Measurements from ENCODE around the gene TTC27. TPM values are rescaled to one million over a fixed set of nuclear protein-coding genes. Genes with fewer than 3 reads are reported as not detected.
"Not testable (repeated sequence)": the region's sequence is repeated elsewhere in the genome, so short reads cannot be mapped to it uniquely, and the experiment has no call there.

Gene TTC27
- total RNA-seq, 1 donor from 2014 or later: 29.0 TPM

DNA sequence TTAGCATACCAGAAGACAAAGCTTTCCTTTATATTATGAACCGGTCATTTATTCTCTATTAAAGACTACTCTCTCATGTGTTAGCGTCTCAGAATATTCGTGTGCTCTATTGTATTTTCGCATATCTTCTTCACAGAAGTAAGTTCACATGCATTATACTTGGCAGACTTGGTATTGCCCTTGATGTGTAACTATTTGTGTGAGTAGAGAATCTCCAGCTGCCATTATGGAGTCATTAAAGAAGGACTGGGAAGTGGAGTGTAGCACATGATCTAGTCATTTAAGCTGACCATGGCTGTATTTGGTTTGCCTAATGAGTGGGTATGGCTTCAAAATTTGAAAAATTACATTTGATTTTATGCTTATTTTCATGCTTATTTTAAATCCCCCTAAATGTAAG is 92.9 kb downstream of the TTC27 start:
- no peak for DNase-seq

DNA sequence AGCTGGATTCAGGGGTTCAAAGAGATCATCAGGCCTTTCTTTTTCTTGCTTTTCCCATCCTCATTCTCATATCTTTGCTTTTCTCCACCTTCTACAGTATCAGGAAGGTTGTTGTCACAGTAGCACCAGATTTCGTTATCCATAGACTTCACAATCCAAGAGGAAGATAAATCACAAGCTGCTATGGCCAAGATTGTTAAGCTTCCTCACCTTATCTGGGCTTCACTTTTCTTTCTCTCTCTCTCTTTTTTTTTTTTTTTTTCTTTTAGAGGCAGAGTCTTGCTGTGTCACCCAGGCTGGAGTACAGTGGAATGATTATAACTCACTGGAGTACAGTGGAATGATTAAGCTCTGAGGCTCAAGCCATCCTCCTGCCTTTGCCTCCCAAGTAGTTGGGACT is 93.5 kb downstream of the TTC27 start:
- DNase-seq: no peak

DNA sequence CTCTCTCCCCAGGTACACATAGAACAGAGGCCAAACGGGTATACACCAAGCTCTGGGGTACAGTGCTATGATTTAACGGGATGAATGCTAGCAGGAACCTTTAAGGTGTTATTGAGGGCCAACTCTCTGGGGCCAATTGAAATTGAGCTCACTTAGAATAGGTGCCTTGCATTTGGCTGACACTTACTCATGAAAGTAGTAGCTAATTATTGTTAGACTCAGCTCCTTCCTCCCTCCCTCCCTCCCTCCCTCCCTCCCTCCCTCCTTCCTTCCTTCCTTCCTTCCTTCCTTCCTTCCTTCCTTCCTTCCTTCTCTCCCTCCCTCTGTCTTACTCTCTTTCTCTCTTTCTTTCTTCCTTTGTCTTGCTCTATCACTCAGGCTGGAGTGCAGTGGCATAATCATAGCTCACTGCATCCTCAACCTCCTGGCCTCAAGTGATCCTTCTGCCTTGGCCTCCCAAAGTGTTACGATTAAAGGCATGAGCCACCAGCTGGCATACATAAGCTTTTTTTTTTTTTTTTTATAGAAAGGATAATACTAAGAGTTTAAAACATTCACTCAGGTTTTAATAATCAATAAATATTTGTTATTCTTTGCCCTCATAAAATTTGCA is 95.7 kb downstream of the TTC27 start:
- DNase-seq: no peak

DNA sequence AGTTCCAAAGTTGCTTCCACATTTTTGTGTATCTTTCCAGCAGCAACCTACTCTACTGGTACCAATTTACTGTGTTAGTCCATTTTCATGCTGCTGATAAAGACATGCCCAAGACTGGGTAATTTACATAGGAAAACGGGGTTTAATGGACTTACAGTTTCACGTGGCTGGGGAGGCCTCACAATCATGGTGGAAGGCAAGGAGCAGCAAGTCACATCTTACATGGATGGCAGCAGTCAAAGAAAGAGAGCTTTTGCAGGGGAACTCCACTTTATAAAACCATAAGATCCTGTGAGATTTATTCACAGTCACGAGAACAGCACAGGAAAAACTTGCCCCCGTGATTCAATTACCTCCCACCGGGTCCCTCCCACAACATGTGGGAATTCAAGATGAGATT is 98.8 kb downstream of the TTC27 start:
- DNase-seq: not testable (repeated sequence)

DNA sequence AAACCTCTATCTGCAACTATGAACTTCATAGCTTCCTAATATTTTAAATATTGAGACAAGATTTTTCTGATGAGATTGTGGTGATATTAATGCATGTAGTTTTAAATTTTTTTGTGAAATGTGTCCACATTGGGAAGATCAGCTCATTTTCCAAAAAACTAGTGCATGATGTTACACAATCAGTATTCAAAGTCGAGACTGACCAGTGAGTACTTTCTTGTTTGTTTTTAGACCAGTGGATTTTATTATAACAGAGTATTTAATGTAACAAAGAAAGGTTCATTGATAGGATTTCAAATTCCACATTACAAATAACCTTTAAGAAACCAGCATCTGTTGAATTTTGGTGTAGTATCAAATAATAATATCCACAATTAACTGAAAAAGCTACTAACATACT is 99.3 kb downstream of the TTC27 start:
- no peak for DNase-seq

DNA sequence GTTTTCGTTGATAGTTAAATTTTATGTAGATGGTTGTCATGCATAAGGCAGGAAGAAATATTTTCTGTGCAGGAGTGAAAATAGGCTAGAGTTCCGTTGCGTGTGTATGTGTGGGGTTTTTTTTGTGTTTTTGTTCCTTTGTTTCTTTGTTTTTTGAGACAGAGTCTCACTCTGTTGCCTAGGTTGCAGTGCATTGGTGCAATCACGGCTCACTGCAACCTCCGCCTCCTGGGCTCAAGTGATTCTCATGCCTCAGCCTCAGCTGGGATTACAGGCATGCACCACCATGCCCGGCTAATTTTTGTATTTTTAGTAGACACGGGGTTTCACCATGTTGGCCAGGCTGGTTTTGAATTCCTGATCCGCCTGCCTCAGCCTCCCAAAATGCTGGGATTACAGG is 103.1 kb downstream of the TTC27 start:
- DNase-seq: not testable (repeated sequence)

DNA sequence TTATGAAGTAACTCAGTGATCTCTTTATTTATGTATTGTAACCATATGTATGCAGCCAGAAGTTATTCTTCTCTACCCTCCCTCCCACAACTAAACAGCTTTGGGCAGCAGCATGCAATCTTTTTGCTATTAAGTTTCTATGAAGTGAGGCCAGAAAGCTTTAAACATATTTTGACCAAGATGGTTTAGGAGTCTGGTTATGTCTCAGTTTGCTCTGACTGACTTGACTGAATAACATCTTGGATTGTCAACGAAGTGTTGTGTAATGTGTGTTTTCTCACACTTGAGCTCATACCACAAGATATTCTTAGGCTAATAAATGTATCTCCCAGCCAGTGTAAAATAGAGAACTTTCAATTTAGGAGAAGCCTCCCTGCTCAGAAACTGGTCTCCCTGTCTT is 104.3 kb downstream of the TTC27 start:
- DNase-seq: no peak

DNA sequence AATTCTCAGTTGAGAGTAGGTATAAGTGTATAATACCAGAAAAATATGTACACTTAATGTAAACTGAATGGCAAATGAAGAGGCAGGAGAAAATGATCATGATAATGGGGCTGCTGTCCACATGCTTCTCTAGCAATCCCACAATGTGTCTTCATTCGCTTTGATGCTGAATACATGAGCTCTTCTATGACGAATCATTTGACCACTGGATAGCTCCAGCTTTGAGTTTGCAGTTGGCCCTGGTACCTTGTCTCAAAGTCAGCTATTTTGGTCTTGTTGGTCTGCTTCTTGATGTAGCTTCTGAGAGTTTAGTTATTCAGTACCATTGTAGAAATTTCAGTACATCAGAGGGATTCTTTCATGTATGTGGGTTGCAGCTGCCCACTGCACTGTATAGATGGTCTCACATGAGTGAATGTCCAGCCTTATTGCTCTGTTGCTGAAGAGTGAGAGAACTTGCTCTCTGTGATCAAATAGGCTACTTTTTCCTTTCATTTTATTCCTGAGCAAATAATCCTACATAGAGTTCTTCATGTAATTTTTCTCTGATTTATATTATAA is 105.1 kb downstream of the TTC27 start:
- DNase-seq: no peak

DNA sequence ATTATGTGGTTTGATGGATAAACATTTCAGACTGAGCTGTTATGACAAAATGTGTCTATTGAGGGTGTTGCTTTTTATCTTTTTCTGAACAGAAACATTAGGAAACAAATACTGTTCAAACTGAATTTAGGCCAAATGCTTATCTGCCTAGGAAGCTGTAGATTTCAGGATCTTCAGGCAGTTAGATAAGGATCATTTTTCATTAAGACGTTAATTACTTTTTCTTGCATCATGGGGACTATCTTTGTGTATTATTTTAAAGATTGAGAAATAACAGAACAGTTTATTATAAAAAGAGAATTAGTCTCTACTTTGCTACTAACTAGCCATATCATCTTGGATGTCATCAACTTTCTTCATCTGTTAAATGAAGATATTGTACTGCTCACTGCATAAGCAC is 107.5 kb downstream of the TTC27 start:
- DNase-seq: no peak

DNA sequence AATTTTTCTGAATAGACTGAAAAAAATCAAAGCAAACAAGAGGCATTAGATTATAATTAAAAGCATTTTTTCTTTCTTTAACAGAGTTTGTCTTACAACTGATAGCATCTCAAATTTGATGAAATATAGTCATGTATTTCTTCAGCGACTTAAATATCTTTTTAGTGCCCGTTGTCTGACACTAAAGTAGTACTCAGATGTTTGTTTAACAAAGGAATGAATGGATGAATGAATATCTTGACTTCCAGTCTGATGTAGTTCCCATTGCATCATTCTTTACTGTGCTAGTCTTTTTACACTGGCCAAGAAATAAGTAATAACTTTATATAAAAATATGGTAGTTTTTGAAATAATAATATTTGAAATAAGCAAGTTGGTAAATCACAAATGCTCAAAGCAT is 111.1 kb downstream of the TTC27 start:
- no peak for DNase-seq

DNA sequence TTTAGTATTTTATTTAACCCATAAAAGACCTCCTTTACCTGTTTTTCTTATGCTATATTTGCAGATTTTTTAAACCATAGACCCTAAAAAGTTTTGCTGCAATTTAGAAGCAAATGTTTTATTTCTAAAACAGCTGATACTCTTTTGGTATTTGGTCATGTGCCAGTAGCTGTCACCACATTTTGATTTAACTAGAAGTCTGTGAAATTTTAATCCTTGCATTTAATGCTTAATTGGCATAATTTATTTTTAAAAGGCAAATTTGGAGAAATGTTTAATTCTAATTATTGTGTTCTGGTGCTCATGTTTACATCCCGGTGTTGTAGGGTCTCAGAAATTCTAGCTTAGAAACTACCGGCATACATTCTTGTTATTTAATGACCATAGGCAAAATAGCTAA is 111.8 kb downstream of the TTC27 start:
- DNase-seq: no peak

DNA sequence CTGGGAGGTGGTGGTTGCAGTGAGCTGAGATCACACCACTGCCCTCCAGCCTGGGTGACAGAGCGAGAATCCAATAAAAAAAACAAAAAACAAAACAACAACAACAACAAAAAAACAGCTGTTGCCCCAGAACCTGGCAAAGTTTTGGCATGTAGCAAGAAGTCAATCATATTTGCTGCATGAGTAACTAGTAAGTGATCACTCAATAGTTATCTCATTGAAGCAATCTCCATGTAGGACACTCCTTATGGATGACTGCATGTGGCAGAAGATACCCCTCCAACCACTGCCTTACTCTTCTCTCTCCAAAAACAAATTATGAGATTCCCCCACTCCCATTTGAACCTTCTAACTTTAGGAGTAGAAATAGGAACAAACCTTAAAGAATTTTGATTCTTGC is 113.7 kb downstream of the TTC27 start:
- DNase-seq: no peak

DNA sequence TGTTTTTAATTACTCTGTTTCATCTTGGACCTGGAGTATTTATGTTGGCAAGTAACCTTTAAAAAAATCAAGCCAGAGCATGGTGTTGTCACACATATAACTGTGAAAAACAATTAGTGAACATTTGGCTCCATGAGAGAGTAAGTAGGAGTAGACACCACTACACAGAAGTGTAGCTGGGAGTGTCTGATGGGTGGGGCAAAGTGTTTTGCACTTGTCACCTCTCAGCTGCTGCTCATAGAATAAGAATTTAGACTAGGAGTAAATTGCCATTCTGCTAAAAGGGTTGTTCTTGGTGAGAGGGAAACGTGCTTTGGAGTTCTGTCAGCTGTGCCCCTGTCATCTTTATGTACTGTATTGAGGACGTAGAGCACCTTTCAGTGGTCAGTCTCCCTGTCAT is 114.5 kb downstream of the TTC27 start:
- DNase-seq: no peak

DNA sequence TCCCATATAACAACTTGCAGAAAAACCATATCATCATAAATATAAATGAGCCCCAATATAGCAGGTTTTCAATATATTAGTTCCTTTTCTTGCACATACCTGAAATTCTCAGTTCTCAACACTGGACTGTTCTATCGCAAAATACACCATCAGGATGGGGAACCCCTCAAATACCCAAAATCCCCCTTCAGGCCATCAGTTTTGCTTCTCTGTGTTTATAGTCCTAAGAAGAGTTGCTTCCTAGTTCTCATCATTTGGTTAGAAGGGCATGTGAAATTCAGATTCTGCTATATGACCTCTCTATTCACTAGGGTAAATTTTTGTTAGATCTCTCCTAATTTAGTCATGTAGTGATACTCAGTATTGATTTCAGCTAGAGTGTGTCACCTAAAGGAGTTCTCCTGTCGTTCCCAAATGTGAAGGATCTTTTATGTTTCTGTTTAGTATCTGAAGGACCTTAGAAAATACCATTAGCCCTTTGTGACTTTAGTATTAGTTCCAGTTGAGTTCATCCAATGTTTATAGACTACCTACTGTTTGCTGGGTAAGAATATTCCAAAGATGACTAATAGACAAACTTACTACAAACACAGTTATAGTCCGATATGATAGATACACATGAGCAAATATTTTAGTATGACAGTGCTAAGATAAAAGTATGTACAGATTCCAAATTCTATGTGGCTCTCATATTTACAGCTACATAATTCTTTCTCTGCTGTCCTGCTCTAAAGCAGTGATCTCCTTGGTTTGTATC is 115.8 kb downstream of the TTC27 start:
- DNase-seq: no peak

DNA sequence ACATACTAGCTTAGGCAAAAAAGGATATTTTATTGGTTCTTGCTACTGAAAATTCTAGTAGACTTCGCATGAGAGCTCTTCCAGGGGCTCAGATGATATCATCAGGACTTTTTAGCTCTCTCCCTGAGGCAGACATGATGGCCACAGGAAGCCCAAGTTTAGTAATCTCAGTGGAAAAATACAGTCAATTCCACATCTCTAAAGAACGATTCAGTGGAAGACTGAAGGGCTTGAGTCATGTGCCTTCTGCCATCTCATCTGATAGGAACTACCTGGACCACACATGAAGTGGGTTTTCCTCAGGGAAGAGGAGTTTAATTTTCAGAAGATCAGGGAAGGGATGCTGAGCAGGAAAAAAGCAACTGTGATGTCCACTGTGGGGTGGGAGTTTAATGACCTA is 117.3 kb downstream of the TTC27 start:
- DNase-seq: no peak

DNA sequence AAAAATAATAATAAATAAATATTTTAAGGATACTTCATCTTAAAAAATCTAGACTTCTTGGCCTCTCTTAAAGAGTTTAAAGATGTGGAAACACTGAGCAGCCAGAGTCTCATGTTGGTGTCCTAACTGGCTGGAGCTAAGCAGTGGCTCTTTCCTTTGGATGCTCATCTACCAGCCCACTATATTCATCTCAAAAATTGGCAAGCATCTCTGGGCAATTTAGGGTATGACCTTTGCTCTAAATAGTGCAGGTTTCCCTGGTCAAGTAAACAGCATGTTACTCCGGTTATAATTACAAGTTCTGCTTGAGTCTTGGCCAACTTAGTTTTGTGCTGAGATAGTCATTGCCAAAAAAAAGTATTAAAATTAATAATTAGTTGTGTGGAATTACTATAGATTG is 117.8 kb downstream of the TTC27 start:
- DNase-seq: no peak

DNA sequence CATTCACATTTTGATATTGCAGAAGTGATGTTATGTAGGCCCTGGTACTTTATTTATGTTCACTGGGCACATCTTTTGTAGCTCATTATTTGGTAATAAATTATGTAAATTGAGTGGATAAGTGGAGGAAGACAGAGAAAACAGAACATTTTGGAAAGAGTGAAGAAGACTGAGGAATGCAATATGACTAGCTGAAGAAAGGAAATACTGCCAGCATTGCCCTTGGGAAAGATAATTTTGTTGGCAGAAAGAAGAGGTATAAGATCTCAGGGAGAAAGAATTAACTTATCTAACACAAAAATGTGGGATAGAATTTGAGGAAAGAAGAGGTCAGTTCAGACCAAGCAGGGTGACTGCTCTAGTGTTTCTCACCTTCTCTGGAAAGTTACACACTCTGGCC is 118.8 kb downstream of the TTC27 start:
- DNase-seq: no peak

DNA sequence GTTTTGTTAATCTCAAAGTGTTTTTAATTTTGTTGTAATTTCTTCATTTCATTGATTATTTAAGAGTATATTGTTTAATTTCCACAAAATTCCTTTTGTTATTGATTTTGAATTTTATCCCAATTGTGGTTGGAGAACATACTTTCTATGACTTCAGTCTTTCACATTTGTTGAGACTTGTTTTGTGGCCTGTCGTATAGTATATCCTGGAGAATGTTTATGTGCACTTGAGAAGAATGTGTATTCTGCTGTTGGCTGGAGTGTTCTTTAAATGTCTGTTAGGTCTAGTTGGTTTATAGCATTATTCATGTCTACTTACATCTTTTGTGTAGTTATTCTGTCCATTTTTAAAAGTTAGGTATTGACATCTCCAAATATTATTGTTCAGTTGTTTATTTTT is 120.3 kb downstream of the TTC27 start:
- DNase-seq: no peak

DNA sequence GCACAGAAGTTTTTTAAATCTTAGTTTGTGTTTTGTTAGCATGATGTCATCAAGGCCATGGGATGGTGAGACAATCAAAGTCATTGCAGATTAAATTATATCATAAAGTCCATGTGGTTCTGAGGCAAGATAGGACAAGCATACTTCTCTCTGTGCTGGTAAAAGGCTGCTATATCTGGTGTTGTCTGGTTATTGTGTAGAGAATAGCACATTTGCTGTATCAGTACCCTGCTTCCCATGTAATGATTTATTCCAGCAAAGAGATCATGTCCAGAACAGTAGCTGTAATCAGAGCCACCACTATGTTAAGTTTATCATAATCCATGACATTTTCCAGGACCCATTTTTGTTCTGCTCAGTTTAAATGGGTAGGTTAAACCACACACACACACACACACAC is 123.0 kb downstream of the TTC27 start:
- DNase-seq: no peak

DNA sequence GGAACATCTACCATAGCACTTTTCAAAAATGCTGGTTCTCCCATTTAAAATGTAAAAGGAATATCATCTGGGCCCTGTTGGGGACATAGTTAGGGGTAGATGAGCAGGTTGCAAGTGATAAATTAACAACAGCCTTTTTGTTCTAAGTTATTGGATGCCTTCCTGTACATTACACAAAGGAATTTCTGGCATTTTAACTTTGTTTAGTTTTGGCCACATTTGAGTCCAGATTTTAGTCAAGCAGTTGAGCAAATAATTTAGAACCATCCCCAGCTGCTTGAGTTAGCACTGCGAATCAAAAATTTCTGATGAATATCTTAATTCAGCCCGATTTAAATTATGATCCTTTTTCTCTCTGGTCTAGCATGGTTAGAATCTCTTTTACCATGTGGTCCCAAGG is 124.4 kb downstream of the TTC27 start:
- no peak for DNase-seq

DNA sequence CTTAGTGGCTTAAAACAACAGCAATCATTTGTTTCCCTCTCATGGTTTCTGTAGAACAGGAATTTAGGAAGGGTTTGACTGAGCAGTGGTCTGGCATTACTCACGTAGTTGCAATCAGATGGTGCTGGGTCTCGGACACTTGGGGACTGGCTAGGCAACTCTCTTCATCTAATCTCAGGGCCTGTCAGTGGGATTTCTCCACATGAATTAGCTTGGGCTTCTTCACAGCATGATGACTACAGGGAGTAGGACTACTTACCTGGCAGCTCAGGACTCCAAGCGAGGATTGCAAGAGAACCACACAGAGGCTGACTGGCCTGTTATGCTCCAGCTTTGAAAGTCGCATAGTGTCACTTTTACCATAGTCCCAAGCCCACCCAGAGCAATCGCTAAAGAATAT is 125.1 kb downstream of the TTC27 start:
- no peak for DNase-seq

DNA sequence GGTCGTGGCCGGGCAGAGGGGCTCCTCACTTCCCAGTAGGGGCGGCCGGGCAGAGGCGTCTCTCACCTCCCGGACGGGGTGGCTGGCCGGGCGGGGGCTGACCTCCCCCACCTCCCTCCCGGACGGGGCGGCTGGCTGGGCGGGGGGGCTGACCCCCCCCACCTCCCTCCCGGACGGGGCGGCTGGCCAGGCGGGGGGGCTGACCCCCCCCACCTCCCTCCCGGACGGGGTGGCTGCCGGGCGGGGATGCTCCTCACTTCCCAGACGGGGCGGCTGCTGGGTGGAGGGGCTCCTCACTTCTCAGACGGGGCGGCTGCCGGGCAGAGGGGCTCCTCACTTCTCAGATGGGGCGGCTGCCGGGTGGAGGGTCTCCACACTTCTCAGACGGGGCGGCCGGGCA is 126.8 kb downstream of the TTC27 start:
- not testable (repeated sequence) for DNase-seq

DNA sequence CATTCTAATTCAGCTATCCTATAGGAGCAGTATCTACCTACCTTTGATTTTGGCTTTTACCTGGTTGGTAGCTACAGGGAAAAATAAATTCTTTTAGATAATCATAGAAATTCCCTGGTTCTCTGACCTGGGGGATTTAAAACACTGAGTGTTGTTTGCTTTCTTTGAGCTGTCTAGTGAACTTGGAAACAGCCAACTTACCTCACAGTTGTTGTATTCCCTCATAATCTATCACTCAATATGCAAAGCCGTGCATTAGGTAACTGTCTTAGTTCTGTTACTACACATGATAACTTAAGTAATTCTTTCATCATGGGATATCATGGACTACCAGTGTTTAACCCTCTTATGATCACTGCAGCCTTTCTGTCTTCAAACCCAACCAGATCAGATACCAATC is 127.8 kb downstream of the TTC27 start:
- no peak for DNase-seq

DNA sequence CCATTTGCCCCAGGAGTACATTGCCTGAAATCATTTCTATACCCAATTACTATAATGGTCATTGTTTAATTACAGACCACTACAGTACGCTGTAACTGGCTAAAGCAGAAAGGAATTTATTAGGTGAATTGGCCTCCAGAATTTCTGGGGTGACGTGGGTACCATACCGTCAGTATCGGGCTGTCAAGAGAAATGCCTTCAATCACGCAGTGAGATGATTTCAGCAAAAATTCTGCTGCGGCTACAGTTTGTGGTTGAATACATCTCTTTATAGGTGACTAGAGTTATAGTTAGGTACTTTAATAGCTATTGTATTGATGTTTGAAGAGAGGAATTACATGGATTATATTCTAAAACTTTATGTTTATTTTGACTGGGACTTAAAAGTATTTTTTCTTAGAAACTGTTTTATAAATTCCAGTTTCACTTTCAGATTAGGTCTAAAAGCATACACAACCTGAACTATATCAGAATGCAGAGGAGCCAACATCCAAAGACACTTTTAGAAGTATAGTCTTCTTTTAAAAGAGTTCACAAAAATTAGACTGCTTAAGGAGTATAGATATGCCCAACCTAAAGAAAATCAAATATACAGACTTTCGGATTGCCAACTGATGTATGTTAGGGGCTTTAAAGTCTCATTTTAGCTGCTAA is 128.4 kb downstream of the TTC27 start:
- no peak for DNase-seq

Measured in occipital lobe (tissue), 2 donors.